Measurements from ENCODE around the gene HTRA1. TPM values are rescaled to one million over a fixed set of nuclear protein-coding genes. Genes with fewer than 3 reads are reported as not detected.

HTRA1 gene
- total and polyA plus RNA-seq, 9 donors, result 54.2 to 325 (median 116) TPM

DNA sequence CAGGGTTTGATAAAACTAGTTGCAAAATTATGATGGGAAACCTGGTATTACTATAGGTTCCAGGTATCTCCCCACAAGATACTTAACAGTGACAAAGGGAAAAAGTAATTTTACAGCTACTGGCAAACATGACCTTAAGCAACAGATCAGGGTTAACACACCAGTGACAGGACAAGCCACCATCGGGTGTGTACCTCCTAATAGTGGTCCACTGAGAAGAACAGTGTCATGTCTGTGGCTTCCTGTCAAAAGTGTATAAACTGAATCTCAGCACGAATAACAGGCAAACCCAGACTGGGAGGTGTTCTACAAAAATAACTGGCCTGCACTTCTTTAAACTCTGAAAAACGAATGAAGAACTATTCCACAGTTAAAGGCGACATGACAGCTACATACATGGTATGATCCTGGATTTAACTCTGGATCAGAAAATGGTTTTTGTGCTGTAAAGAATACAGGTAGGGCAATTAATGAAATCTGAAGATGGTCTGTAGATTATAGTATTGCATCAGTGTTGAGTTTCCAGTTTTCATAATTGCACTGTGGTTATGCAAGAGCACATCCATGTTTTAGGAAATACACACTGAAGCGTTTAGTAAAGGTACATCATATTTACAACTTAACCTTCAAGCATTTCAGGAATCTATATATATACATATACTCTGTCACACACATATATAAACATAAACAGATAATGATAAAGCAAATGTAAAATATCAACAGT, 38.9 kb upstream of the HTRA1 start:
- H3K27me3 ChIP-seq (ENCODE audit: control insufficient read depth, insufficient read depth, low read length), result no peaks in the 10 kb centered on the region
- peaks cover 5% of the 10 kb centered on the region for H3K4me1 ChIP-seq (ENCODE audit: control insufficient read depth, insufficient read depth, low read length)
- no peak for DNase-seq
- WGBS (ENCODE audit: insufficient coverage), result 55% methylated on average over 2 of the region's 5 CpGs
- no peak overlapping the region for H3K4me3 ChIP-seq (ENCODE audit: low read length)
- H3K9me3 ChIP-seq (replicated peaks; ENCODE audit: control insufficient read depth, low read depth, low read length), result no peaks in the 10 kb centered on the region
- H3K36me3 ChIP-seq (ENCODE audit: control insufficient read depth, insufficient read depth, low read length), result peaks cover 4% of the 10 kb centered on the region
- H3K27ac ChIP-seq (ENCODE audit: low read length), result no peak overlapping the region

DNA sequence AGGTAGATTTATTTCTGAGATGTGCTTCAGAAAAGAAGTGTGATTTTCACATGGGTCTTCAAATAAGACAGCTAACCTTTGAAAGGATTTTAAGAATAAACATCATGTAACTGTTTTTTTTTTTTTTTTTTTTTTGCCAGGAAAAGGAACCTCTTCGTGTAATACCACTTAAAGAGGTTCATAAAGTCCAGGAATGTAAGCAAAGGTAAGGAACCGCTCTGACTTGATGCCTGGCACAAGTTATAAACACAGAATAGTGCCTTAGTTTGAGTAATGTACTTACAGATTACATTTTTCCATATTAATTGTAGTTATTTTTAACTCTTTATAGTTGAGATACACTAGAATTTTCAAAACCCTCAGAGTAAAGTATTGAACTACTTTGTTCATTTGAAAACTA, 37.3 kb upstream of the HTRA1 start:
- Histone ChIP-seq H3K36me3 (ENCODE audit: control insufficient read depth, insufficient read depth, low read length) (peaks cover 4% of the 10 kb centered on the region), H3K9me3 (replicated peaks; ENCODE audit: control insufficient read depth, low read depth, low read length) (no peaks in the 10 kb centered on the region), H3K4me1 (ENCODE audit: control insufficient read depth, insufficient read depth, low read length) (peaks cover 5% of the 10 kb centered on the region), H3K27ac (ENCODE audit: low read length) (no peak overlapping the region), H3K4me3 (ENCODE audit: low read length) (no peak overlapping the region), H3K27me3 (ENCODE audit: control insufficient read depth, insufficient read depth, low read length) (no peaks in the 10 kb centered on the region)
- WGBS (ENCODE audit: insufficient coverage), result no CpG with 5 or more reads among the region's 2 CpGs
- DNase-seq, result no peak

DNA sequence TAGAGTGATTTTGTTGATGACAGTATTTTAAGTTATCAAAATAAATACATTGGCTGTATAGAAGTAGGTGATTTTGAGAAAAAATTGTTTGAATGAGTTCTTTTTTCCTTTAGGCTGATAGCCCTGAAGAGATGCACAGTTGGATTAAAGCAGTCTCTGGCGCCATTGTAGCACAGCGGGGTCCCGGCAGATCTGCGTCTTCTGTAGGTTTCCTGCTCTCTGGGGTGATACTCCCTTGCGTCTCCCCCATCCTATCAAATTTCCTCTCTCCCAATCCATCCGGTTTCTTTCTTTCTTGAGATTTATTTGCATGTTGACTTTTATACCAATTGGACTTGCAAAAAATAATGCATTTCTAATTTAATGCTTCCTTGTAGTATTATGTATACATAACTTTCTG, 34.5 kb upstream of the HTRA1 start:
- H3K9me3 ChIP-seq (replicated peaks; ENCODE audit: control insufficient read depth, low read depth, low read length), result no peaks in the 10 kb centered on the region
- no peak overlapping the region for H3K27ac ChIP-seq (ENCODE audit: low read length)
- 100% methylated on average over 1 of the region's 6 CpGs for WGBS (ENCODE audit: insufficient coverage)
- peaks cover 7% of the 10 kb centered on the region for H3K36me3 ChIP-seq (ENCODE audit: control insufficient read depth, insufficient read depth, low read length)
- H3K27me3 ChIP-seq (ENCODE audit: control insufficient read depth, insufficient read depth, low read length), result no peaks in the 10 kb centered on the region
- DNase-seq, result no peak
- H3K4me1 ChIP-seq (ENCODE audit: control insufficient read depth, insufficient read depth, low read length), result no peaks in the 10 kb centered on the region
- no peak overlapping the region for H3K4me3 ChIP-seq (ENCODE audit: low read length)

DNA sequence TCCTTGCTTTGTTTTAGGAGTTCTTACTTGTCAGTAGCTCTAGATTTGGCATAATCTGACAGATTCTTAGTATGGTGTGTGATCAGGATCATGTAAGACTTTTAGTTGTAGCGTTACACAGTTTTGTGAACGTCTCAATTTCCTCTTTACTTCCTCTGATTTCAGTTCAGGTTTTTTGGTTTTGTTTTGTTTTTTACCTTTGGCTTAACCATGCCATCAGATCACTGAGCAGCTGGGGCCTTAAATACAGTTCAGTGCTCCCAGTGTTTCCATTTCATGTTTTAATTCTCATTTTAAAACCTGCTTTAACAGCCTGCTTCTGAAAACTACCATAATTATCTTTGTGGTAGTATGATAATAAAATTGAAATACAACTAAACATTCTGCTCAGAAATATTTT, 34.1 kb upstream of the HTRA1 start:
- no peak overlapping the region for H3K27ac ChIP-seq (ENCODE audit: low read length)
- H3K27me3 ChIP-seq (ENCODE audit: control insufficient read depth, insufficient read depth, low read length), result no peaks in the 10 kb centered on the region
- DNase-seq, result no peak
- no peak overlapping the region for H3K4me3 ChIP-seq (ENCODE audit: low read length)
- H3K36me3 ChIP-seq (ENCODE audit: control insufficient read depth, insufficient read depth, low read length), result peaks cover 6% of the 10 kb centered on the region
- H3K4me1 ChIP-seq (ENCODE audit: control insufficient read depth, insufficient read depth, low read length), result no peaks in the 10 kb centered on the region
- H3K9me3 ChIP-seq (replicated peaks; ENCODE audit: control insufficient read depth, low read depth, low read length), result no peaks in the 10 kb centered on the region
- WGBS (ENCODE audit: insufficient coverage), result no CpG with 5 or more reads among the region's 2 CpGs

DNA sequence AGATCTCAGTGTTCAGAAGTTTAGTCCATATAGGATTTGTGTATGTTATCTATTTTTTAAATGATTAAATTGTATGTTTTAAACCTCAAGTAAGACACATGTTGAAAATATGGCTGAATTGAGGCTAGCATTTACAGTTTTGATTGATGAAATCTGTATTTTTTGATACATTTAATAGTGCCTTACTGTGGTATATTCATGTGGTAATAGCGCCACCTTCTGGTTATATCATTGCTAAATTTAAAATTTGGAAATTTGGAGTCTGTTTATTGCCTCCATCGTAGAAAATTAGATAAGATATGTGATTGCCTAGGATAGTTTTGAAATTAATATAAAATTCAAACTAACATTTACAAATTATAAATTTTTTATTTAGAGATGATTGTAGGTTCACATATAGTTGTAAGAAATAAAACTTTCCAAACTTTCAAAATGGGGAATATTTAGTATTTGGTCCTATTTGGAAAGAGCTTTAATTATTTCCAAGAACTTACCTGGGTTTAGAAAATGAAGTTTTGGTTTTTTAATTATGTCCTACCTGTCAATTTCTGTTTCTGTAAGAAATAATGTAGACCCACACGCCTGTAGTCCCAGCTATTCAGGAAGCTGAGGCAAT, 26.0 kb upstream of the HTRA1 start:
- peak; percentile 61 for DNase-seq
- H3K9me3 ChIP-seq (replicated peaks; ENCODE audit: control insufficient read depth, low read depth, low read length), result peaks cover 5% of the 10 kb centered on the region
- no peak overlapping the region for H3K27ac ChIP-seq (ENCODE audit: low read length)
- H3K36me3 ChIP-seq (ENCODE audit: control insufficient read depth, insufficient read depth, low read length), result no peaks in the 10 kb centered on the region
- H3K4me3 ChIP-seq (ENCODE audit: low read length), result no peak overlapping the region
- no CpG with 5 or more reads among the region's 3 CpGs for WGBS (ENCODE audit: insufficient coverage)
- no peaks in the 10 kb centered on the region for H3K4me1 ChIP-seq (ENCODE audit: control insufficient read depth, insufficient read depth, low read length)
- H3K27me3 ChIP-seq (ENCODE audit: control insufficient read depth, insufficient read depth, low read length), result no peaks in the 10 kb centered on the region

DNA sequence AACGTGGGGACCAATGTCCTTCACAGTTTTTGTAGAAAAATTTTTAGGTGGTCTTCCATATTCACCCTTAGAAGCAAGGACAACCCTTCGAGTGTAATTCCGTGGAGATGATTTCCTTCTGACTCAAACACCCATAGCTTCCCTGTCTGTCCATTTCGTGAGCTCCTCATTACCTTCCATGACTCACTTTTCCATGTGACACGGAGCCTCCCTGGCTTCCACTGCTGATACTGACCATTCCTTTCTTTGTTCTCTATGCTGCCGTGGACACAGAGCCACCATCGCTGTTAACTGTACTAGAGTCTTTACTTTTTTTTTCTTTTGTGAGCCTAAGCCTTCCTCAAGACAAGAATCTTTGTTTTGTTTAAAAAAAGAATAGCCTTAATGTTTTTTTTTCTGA, 19.4 kb upstream of the HTRA1 start:
- H3K9me3 ChIP-seq (replicated peaks; ENCODE audit: control insufficient read depth, low read depth, low read length), result peaks cover 7% of the 10 kb centered on the region

DNA sequence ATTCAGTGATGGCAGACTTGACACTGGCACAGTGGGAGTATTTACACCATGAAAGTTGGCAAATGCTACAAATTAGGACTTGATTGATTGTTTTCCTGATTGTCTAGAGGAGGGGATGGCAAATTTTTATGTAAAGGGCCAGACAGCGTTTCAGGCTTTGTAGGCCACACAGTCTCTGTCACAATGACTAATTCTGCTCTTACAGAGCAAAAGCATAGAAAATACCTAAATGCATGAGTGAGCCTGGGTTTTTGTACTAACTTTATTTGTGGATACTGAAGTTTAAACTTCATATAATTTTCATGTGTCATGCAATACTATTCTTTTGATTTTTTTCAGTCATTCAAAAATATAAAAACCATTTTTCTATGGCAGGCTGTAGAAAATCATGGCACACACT, 15.9 kb upstream of the HTRA1 start:
- no peaks in the 10 kb centered on the region for H3K36me3 ChIP-seq (ENCODE audit: control insufficient read depth, insufficient read depth, low read length)
- no CpG with 5 or more reads among the region's 1 CpG for WGBS (ENCODE audit: insufficient coverage)
- peaks cover under 1% of the 10 kb centered on the region for H3K9me3 ChIP-seq (replicated peaks; ENCODE audit: control insufficient read depth, low read depth, low read length)
- no peak for DNase-seq
- no peak overlapping the region for H3K4me3 ChIP-seq (ENCODE audit: low read length)
- H3K4me1 ChIP-seq (ENCODE audit: control insufficient read depth, insufficient read depth, low read length), result peaks cover 3% of the 10 kb centered on the region
- no peak overlapping the region for H3K27ac ChIP-seq (ENCODE audit: low read length)
- no peaks in the 10 kb centered on the region for H3K27me3 ChIP-seq (ENCODE audit: control insufficient read depth, insufficient read depth, low read length)

More for the DNA sequence above, 19.4 kb upstream of the HTRA1 start:
- DNase-seq, result no peak
- H3K27ac ChIP-seq (ENCODE audit: low read length), result no peak overlapping the region
- H3K27me3 ChIP-seq (ENCODE audit: control insufficient read depth, insufficient read depth, low read length), result no peaks in the 10 kb centered on the region
- H3K36me3 ChIP-seq (ENCODE audit: control insufficient read depth, insufficient read depth, low read length), result no peaks in the 10 kb centered on the region
- no peaks in the 10 kb centered on the region for H3K4me1 ChIP-seq (ENCODE audit: control insufficient read depth, insufficient read depth, low read length)
- no peak overlapping the region for H3K4me3 ChIP-seq (ENCODE audit: low read length)
- WGBS (ENCODE audit: insufficient coverage), result 94% methylated on average over 4 of the region's 7 CpGs

DNA sequence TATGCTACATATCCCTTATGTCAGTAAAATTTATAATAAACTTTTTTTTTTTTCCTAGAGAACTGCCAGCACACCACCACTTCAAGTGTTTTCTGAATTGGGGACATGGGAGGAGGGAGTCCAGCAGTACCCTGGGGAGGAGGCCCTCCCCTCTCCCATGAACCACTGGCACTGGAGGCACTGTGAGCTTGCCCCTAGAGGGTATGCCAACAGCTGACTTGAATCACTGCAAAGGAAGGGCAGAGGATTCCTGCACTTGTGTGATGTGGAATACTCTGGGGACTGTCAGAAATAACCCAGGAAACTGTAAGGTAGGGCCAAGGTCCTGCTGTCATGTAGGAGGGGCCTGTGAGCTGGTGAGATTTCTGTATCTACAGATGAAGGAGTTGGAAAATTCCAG, 15.4 kb upstream of the HTRA1 start:
- Histone ChIP-seq H3K27ac (ENCODE audit: low read length) (no peak overlapping the region), H3K9me3 (replicated peaks; ENCODE audit: control insufficient read depth, low read depth, low read length) (no peaks in the 10 kb centered on the region)
- peak; percentile 42 for DNase-seq

DNA sequence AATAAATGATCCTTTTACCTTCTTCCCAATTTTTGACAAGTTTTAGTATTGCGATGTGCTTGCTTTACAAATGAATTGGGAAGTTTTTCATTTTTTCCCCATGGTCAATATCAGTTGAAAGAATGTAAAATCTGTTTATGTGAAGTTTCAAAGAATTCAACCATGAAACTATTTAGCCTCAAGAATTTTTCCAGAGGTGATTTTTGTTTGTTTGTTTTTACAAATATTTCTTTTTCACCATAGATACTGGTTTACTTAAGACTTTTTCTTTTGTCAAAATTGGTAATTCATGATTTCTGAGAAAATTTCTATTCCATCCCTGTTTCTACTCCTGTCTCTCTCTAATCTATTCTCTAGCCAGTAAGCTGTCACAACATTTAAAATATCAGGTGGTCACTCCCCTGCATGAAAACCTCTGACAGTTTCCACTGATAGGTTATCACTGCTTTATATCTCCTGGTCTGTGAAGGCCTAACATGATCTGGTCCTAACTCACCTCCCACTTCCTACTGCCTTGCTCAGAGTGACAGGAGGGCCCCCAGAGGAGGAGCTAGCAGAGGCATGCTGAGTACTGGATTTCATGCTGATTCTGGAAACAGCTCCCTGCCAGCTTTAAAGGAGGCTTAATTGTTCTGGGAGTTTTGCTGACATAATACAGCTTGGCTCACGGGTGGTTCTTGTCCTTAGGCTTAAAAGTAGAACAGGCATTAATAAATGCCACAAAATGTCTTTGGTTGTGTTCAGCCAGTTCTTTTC, 14.5 kb upstream of the HTRA1 start:
- WGBS (ENCODE audit: insufficient coverage), result 40% methylated on average over 1 of the region's 2 CpGs
- Histone ChIP-seq H3K9me3 (replicated peaks; ENCODE audit: control insufficient read depth, low read depth, low read length) (no peaks in the 10 kb centered on the region), H3K4me3 (ENCODE audit: low read length) (no peak overlapping the region), H3K4me1 (ENCODE audit: control insufficient read depth, insufficient read depth, low read length) (peaks cover 9% of the 10 kb centered on the region), H3K36me3 (ENCODE audit: control insufficient read depth, insufficient read depth, low read length) (no peaks in the 10 kb centered on the region), H3K27ac (ENCODE audit: low read length) (no peak overlapping the region), H3K27me3 (ENCODE audit: control insufficient read depth, insufficient read depth, low read length) (peaks cover 3% of the 10 kb centered on the region)
- no peak for DNase-seq

More for the DNA sequence above, 15.4 kb upstream of the HTRA1 start:
- H3K4me1 ChIP-seq (ENCODE audit: control insufficient read depth, insufficient read depth, low read length), result peaks cover 6% of the 10 kb centered on the region
- H3K4me3 ChIP-seq (ENCODE audit: low read length), result no peak overlapping the region
- H3K36me3 ChIP-seq (ENCODE audit: control insufficient read depth, insufficient read depth, low read length), result no peaks in the 10 kb centered on the region
- peaks cover under 1% of the 10 kb centered on the region for H3K27me3 ChIP-seq (ENCODE audit: control insufficient read depth, insufficient read depth, low read length)

DNA sequence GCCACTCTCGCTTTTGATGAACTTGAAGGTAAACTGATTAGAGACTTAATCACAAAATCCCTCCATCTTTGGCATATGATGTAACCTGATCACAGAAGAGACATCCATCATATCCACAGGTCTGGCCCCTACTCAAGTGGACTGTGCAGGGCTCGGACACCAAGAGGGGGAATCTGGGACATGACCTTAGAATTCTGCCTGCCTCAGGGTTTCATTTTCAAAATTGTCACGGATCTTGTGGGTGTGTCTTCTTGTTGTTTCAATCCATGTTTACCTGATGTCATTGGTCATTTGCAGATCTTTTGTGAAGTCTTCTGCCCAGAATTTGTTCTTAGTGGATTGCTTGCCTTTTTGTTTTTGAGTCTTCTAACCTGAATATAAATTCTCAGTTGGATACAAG, 12.8 kb upstream of the HTRA1 start:
- no peak overlapping the region for H3K27ac ChIP-seq (ENCODE audit: low read length)
- no peaks in the 10 kb centered on the region for H3K9me3 ChIP-seq (replicated peaks; ENCODE audit: control insufficient read depth, low read depth, low read length)
- WGBS (ENCODE audit: insufficient coverage), result 83% methylated on average over 1 of the region's 3 CpGs
- no peak for DNase-seq
- H3K4me1 ChIP-seq (ENCODE audit: control insufficient read depth, insufficient read depth, low read length), result peaks cover 9% of the 10 kb centered on the region
- H3K4me3 ChIP-seq (ENCODE audit: low read length), result no peak overlapping the region
- H3K27me3 ChIP-seq (ENCODE audit: control insufficient read depth, insufficient read depth, low read length), result peaks cover 3% of the 10 kb centered on the region
- no peaks in the 10 kb centered on the region for H3K36me3 ChIP-seq (ENCODE audit: control insufficient read depth, insufficient read depth, low read length)
